Measurements from ENCODE around the gene CCL27.

Gene CCL27

DNA sequence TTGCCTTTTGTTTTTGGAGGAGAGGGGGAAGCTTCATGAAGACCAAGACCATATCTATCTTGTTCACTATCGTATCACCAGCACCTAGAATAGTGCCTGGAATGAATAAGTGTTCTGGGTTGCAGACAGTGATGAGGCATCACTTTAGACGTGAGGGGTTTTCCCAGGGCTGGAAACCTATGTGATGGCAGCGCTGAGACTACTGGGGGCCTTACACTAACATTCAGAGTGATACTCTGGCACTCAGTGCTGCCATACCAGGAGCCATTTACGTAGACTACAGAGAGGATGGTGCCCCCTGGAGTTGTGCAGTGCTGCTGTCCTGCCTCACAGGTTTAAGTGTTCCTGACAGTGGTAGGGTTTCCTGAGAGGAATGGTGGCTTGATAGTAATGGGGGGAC lies 21.7 kb upstream of the CCL27 start:
- DNase-seq: no peak

DNA sequence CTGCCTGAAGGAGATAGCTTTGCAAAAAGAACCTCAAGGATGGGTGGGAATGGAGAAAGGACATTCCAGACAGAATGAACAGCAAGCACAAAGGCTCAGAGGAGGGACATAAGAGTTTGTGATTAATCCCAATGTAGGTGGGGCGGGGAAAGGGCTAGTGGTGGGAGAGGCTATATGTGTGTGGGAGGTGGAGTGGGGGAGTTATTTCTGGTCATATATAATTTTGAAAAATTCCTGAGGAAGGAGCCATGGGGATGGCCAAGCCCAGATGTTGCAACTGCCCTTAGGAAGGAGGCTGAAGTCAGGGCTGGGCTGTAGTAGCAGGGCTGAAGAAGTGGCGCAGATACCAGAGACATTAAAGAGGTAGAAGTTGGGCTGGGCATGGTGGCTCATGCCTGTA lies 13.4 kb upstream of the CCL27 start:
- DNase-seq: no peak

GRCh38 chr9:34675048-34675714 lies 12.7 kb upstream of the CCL27 start:
- DNase-seq: peak; percentile 59

- no peak for DNase-seq
These were observed 12.0 kb upstream of the CCL27 start for GRCh38 chr9:34674440-34674839.

GRCh38 chr9:34671307-34671706 lies 8.8 kb upstream of the CCL27 start:
- no peak for DNase-seq

GRCh38 chr9:34669809-34670562 lies 7.5 kb upstream of the CCL27 start:
- DNase-seq: no peak

DNA sequence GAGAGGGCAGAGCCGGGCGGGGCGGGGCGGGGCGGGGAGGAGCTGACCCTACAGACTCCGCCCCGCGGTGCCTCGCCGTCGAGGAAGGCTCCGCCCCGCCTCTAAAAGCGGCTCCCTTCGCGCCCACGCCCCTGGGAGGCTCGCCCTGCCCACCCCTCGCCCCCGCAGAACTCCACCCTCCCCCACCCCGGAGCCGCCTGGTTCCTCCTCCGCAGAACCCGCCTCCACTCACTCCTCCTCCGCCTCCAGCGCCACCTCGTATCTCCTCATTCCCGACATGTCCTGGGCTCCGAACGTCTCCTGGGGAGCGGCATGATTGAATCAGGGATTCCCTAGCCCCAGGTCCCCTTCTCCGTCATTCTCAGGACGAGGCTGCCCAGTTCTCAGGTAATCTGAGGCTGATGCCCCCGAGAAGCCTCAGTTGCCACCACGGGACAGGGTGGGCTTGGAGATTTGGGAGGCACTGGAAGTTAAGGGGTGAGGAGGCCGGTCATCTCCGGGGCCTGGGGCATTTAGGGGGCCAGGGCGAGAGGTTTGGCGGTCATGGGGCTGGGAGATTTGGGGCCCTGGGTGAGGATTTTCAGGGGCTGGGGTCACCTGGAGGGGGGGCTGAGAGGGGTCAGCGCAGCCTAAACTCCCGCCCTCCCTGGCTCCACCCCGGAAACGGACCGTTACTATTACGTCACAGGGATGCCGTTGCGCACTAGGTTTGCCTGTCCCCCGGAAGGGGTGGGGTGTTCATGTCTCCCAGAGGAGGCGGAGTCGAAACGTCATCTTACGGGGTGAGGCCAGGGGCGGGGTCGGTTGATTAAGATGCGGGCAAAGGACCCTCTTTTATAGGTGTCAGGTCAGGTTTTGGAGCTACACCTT lies 3.2 kb upstream of the CCL27 start:
- peak; percentile 94 for DNase-seq

DNA sequence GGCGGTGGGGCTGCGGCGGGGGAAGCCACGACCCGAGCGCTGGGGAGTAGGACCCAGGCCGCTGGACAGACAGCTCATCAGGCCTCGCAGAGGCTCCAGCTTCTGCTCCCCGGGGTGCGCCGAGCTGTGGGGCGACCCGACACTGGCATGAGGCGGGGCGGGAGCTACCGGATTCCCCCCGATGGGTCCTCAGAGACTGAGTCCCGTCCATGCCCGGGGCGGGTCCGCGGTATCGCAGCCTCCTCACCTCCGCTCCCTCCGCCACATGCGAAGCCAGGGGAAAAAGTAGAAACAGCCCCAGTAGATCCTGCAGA lies 2.6 kb upstream of the CCL27 start:
- DNase-seq: no peak

GRCh38 chr9:34664281-34665066 lies 2.0 kb upstream of the CCL27 start:
- peak; percentile 83 for DNase-seq

DNA sequence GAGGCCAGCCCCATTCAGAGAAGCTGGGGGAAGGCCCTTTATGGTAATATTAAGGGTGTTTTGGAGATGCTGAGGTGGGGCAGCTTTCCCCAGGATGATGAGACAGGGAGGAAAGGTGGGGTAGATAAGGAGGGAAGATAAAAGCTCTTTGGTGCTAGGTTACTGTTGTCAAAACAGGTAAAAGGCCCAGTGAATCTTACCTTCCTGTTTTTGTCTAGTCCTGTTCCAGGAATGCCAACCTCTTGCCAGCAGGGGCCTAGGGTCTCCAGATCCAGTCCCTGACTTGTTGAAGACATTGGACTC lies 797 bp upstream of the CCL27 start:
- DNase-seq: peak; percentile 81

- DNase-seq: no peak
These were observed 2.7 kb downstream of the CCL27 start for GRCh38 chr9:34659592-34660253.

- DNase-seq: no peak
These were observed 4.0 kb downstream of the CCL27 start for GRCh38 chr9:34658461-34658860.

- no peak for DNase-seq
These were observed 5.5 kb downstream of the CCL27 start for GRCh38 chr9:34656992-34657391.

- DNase-seq: no peak
These were observed 7.1 kb downstream of the CCL27 start for GRCh38 chr9:34655394-34655793.

- no peak for DNase-seq
These were observed 8.0 kb downstream of the CCL27 start for GRCh38 chr9:34654323-34655051.

DNA sequence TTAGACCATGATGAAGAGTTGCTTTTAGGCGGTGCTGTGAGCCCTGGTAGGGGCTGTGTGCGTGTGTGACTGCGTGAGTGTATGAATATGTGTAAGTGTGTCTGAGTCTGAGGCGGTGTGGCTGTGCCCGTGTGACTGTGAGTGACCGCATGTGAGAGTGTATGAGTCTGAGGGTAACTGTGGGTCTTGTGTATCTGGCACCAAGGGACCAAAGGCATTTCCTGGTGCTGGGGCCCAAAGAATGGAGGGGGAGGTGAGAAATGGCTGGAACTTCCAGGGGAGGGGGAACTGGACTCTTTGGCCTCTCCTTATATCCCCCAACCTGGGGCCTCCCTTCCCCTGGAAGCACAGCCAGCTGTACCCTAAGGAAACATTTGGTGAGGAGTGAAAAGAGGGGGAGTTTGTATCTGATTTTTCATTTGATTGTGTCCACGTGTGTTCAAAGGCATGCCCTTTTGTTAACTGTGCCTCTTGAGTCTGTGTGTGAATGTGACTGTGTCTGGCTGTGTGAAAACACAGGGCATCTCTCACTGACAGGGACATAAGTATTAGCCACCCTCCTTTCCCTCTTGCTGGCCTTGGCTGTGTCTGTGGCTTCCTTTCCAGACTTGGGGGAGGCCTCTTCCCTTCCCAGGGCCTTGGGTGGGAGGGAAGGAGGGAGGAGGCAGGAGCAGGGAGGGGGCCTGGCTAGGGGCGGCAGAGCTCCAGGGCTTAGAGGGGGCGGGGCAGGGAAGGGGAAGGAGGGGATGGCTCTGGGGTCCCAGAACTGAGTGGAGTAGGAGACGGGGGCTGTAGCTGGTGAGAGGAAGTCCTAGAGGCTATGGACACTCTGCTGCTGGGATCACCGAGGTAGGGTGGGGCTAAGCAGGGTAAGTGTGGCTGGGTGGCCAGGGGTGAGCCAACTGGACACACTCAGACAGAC lies 9.0 kb downstream of the CCL27 start:
- DNase-seq: no peak

- no peak for DNase-seq
These were observed 9.9 kb downstream of the CCL27 start for GRCh38 chr9:34652602-34653000.

DNA sequence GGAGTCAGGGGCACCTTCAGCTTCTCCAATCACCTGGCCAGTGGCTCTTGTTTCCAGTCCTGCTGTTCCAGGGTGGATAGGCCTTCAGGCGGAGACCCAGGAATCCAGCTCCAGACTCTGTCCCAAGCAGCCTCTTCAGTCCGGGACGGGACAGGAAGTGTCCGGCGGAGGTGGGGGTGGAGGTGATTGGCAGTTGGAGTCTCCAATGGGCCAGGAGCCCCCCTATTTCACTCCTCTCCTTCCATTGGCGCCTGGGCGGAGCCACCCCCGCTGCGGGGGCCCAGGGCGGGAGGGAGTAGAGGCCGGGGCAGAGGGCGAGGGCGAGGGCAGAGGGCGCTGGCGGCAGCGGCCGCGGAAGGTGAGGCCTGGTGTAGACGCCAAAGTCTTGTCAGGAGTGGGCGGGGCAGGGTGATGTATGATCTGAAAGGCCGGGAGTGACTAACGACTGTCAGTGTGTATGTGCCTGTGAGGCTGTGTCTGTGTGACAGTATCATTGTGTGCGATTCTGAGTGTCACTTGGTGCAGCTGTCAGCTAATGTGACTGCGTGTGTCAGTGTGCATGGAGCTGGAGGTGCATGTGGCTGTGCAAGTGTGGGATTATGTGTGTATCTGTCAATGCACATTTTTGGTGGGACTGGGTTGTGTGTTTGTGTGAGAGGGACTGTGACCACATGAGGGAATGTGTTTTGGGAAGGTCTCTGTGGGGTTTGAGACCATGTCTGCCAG lies 10.4 kb downstream of the CCL27 start, which contains the start of gene IL11RA:
Gene IL11RA (plus strand): TSS at position 310 of the 726 bp plus-strand sequence. CDS start 3,033 bp downstream, outside the sequence.
- DNase-seq: peak; percentile 41

DNA sequence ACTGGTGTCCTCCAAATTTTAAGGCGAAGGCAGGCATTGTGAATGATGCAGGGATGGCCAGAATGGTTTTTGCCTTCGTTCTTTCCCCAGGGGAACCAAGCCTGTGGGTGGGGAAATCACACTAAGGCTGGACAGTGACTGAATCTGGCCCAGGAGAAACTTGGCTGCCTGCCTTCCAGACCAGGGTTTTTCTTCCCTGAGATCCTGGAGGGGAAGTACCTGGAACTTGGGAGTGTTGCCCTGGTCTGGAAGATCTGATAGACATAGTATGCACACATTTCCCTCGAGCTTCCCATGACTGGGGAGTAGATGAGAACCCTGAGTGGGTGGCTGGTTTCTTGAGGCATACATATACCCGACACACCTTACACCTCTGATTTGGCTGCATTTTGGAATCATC lies 11.1 kb downstream of the CCL27 start:
- no peak for DNase-seq

GRCh38 chr9:34650816-34651215 lies 11.6 kb downstream of the CCL27 start:
- no peak for DNase-seq
